Midbrain (tissue), 1 donor: ENCODE results near the gene FRS3.
A peak's percentile ranks its signal among the peaks of the same experiment; 100 is the strongest.

Experiments
- DNase-seq: peaks from one replicate; lab custom pipeline; 2025; lab: John Stamatoyannopoulos, UW

The FRS3 gene

DNA sequence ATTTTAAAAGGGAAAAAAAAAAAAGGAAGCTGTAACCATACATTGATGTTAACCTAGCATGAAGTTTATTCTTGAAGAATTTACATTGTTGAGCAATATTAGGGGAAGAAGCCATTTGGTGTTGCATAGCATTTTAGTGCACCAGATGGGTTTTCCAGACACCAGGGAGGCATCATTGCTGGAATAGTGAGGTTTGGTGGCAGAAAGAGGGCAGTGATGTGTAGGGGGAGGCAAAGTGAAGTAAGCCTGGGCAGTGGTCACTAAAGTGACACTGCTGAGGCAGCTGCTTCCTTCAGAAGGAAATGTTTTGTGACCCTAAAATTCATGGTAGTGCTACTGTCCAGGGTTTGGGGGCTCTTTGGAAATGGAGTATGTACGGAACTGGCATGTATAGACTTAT is 10.3 kb upstream of the FRS3 start:
- DNase-seq = no peak

DNA sequence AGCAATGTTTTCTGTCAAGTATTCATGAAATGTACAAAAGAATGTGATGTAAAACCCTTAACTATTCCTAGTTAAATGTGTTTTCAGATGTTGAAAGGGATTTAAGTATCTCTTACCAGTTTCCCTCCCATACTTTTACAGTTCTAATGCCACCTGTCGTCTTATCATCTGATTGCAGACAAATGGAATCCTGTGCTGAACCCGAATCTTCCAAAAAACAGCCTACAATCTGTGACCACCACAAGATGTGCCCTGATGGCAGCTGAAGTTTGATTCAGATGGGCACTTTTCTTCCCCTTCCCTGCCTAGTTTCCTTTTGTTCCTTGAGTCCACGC is 9.7 kb upstream of the FRS3 start:
- no peak for DNase-seq

- peak; percentile 95 for DNase-seq
These were observed 7.7 kb upstream of the FRS3 start, which contains the start of gene TOMM6 for GRCh38 chr6:41787219-41787917. Gene TOMM6, plus strand, starts transcription at chr6:41787694. Its CDS starts 4 bp downstream, at chr6:41787698.

- DNase-seq = peak; percentile 88
These were observed 6.9 kb upstream of the FRS3 start for GRCh38 chr6:41786451-41787218.

DNA sequence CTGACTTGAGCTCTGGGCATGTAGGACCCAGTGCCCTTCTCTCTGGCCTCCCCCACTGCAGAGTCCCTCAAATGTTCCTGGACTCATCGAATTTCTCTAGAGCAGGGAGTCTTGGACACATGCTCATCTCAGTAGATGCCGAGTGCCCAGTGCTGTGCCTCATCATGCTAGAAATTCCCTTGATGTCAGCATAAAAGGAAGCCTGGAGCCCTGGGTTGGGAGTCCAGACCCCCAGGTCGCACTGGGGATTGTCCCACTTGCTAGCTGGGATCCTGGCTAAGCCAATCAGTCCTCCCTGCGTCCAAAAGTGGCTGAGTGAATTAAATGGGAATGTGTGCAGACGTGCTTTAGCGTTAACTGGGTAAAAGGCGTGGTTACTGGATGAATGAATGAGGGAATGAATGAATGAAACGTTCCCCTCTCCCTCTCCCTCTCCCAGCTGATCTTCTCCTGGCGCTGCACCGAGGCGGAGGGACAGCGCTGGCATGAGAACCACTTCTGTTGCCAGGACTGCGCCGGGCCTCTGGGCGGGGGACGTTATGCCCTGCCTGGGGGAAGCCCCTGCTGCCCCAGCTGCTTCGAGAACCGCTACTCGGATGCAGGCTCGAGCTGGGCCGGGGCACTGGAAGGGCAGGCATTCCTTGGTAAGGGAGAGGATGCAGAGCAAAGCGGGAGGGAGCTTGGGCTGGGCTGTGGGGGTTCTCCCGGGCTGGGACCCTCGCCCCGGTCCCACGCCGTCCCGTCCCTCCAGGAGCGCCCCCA is 6.2 kb upstream of the FRS3 start:
- peak; percentile 12 for DNase-seq

DNA sequence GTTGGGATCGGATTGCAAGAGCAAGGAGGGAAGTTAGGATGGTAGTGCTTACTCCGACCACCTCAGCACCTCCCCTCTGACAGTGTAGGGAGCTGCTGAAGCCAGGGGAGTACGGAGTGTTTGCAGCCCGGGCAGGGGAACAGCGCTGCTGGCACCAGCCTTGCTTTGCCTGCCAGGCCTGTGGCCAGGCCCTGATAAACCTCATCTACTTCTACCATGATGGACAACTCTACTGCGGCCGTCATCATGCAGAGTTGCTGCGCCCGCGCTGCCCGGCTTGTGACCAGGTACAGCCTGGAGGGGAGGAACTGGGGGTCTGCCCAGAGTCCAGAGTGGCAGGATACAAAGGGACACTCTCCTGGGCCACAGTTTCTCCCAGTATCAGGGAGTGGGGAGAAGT is 5.6 kb upstream of the FRS3 start:
- DNase-seq = no peak

GRCh38 chr6:41784581-41785171 is 5.0 kb upstream of the FRS3 start:
- no peak for DNase-seq

GRCh38 chr6:41783106-41783780 is 3.5 kb upstream of the FRS3 start:
- no peak for DNase-seq

DNA sequence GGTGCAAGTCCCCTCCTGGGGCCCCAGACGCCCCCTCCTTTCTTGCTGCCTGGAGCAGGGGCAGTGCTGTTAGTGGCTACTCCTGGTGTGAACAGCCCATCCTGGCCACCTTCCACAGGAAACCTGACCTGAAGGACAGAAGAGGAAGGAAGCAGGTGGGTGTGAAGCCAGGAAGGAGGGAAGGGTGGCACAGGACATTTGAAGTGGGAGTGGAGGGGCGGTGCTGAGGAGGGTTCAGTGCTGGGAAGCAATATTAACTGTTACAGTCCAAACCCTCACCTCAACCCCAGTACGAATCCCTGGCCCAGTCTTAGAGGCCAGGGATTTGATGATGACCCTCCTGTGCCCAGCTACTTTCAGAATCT is 1.6 kb upstream of the FRS3 start:
- no peak for DNase-seq

DNA sequence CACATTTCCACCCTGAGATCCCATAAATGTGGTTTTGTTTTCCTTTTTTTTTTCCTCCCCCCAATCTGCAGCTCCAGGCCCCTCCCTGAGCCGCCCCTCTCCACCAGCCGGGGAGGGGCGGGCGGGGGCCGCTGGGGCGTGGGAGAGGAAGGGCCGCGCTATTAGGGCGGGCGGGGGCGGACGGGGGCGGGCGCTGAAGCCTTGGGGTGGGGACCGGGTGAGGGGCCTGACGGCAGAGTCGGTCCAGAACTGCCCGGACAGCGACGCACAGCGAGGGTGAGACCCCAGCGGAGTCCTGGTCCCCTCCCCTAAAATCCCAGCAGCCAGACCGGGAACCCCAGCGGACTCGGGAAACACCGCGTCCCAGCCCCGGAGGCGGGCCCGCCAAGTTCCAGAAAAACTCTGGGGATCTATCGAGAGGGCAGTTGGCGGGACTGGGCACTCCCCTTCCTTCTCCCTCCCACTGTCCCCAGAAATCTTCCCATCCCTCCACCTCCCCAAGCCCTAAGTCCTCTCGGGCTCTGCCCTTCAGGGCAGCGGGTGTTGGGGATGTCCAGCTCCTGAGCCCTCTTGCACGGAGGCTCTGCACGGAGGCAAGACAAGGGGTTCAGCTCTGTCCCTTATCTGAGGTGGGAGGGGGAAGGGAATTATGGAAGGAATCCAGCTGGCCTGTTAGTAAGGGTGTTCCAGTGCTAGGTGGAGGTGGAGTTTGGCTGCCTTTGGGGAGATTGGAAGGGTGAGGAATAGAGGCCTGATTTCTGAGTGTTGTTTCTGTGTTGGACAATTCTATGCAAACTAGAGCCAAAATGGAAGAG is 1.1 kb upstream of the FRS3 start, which contains the start of gene PRICKLE4:
PRICKLE4 (plus strand) TSS at position 232 of the 815 bp plus-strand sequence. CDS start 2,692 bp downstream, outside the sequence.
- no peak for DNase-seq

DNA sequence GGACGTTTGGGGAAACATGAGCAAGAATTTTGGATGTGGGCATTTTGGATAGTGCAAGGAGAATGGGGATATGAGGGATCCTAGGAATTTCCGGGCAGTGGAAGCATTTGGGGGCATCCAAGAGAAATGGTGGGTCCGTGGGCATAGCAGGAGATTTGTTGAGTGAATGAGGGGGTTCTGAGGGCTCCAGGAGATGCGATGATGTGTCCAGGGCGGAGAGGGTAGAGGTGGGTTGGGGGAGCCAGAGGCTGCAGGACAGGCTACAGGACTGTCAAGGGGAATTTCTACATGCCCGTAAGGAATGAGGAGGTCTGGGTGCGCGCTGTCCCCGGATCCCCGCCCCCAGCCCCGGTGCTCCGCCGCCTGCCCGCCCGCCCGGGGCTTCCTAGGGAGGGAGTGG is 364 bp downstream of the FRS3 start:
- DNase-seq = no peak

DNA sequence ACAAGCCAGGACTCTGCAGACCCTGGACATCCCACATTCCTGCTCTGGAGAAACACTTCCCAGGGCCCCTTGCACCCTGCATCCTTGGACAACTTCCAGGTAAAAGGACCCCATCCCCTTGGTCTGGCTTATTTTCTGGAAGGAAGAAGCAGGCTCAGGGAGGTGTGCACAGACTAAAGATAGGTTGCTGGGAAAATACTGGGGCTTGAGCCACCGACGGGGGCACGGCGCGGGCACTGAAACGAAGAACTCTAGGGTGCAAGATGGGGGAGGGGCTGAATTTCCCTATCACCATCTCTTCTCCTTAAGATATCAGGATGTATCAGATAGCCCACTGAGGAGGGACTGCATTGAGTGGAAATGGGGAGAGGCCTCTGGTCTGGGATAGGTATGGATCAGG is 805 bp downstream of the FRS3 start:
- DNase-seq = no peak

GRCh38 chr6:41777551-41778285 is 2.0 kb downstream of the FRS3 start:
- DNase-seq = no peak

DNA sequence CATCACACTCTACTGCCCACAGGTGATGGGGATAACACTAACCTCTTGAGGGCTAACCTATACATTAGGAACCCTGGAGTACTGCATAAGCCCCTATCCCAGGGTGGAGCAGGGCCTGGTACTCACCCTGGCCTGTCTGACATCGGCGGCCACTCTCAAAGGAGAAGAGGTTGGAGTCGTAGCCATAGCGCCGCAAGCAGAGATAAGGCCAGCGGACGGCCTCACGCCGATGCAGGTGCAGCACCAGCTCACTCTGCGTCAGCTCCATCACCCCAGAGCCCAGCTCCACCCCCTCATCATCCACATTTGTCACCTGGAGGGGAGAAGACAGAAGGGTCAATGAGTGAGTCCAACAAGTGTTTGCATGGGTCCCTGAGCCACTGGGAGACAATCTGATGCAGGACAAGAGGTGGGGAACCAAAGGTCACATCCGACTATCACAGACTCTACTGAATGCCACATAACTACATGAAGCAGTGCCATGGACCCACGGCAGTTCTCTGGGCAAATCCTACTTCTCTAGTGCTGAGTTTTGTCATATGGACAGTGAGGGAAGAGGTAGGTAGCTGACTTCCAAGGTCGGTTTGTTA is 4.3 kb downstream of the FRS3 start:
- DNase-seq = no peak

- DNase-seq = no peak
These were observed 4.9 kb downstream of the FRS3 start for GRCh38 chr6:41774841-41775240.

DNA sequence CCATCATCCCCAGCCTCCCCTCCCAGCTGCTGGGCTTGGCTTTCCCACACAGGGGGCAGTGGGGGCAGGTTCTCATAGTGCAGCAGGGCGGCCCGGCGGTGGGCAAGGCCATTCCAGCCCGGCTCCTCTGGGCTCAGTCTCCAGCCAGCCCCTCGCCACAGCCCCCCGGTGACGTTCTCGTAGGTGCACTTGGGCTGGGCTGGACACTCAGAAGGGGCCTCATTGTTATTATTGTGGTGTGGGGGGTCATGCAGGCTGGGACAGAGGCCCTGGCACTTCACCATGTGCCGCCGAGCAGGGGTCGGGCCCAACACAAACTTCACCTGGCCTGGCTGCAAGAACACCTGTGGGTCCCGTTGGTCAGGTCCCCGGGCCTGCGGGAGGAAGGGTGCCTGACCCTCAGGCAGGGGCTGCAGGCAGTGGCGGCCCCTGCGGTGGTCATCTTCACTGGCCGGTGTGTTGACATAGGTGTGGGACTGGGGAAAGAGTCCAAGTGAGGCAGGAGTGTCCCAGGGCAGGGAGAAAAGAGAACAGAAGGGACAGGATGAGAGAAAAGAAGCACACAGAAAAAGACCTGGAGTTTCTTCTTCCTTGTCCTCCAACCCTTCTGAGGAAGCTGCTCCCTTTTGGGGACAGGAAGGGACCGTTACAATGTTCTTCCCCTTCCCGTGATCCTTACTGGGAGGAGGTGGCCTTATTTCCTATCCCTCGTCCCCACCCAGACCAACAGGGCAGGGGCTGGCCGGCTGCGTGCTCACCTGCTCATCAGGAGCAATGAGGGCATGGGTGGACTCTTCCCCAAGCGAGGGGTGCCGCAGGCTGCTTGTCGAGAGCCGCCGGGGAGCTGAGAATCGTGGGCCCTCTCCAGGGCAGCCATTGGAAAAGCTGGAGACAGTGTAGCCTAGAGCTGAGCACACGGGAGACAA is 8.4 kb downstream of the FRS3 start:
- DNase-seq = no peak

DNA sequence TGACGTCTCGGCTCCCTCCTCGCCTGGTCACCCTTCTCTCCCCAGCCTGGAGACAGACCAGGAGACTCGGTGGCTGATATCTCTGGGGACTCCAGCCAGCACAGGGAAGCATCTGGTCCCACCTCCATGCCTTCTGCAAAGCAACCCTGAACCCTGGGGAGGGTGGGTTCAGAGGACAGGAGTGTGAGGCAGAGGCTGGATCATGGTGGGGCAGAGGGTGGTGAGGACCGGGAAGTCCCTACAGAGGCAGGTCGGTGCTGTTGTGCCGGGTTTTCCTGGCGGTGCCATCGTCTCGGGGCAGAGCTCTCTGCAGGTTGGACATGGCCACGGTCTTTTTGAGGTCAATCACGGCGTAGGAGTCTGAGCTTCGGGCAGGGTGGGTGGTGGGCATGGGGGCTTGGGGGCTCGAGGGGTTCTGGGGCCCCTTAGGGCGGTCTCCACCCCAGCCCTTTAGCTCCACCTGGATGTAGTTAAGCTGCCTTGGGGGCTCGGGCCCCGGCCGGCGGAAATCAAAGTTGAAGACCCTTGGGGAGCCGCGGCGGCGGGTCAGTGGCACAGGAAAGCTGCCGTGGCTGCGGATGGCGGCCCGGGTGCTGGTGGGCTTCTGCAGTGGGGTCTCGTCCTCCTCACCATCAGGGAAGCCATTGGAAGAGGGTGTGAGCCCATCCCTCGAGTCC is 9.2 kb downstream of the FRS3 start:
- no peak for DNase-seq

DNA sequence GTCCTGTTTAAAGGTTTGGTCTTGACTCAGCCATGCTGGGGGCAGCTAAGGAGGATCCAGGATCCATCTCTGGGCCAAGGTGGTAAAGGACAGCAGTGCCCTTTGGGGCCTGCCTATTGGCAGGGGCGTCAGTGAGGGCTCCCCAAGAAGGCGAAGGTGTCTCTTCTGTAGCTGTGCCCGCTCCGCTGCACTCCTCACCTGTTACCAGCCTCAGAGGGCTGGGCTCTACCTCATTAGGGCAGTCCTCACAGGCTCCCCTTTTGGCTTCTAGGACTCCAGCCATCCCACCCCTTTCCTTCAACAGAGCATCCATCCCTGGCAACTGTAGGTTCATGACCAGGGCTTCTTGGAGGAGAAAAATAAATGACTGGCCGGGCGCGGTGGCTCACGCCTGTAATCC is 10.3 kb downstream of the FRS3 start:
- DNase-seq = no peak
